Activated naive CD8-positive, alpha-beta T cell treated with anti-CD3 and anti-CD28 coated beads, Interleukin-2, amount 10 ng/mL, durations not matched to agents 7 days and 5 days (primary cell): ENCODE results near the gene AQP2. TPM values are rescaled to one million over a fixed set of nuclear protein-coding genes. Genes with fewer than 3 reads are reported as not detected.
A peak's percentile ranks its signal among the peaks of the same experiment; 100 is the strongest.

Source experiments
- ATAC-seq: fragments of 150-1000 bp; cut with Tn5 transposase; one replicate; pipeline ENCODE4 v1.10.0; 2021; ENCODE audit warnings: low read depth, moderate library complexity
- POLR2A ChIA-PET: fragments of 350-600 bp; sonication (Branson Sonifier 250); formaldehyde crosslinking; loops from one replicate; lab custom pipeline; 2021; ENCODE audit warnings: antibody characterized with exemption; lab: Charles Lee
- DNase-seq: peaks from one replicate; pipeline ENCODE4 v3.0.0; 2021
- H3K27ac Mint-ChIP-seq: one replicate; pipeline ENCODE4 v1.8.0; 2022; ENCODE audit warnings: mild to moderate bottlenecking, mixed read lengths
- H3K27me3 Mint-ChIP-seq: one replicate; pipeline ENCODE4 v1.8.0; 2022; ENCODE audit warnings: mild to moderate bottlenecking, moderate library complexity, mixed read lengths
- H3K36me3 Mint-ChIP-seq: one replicate; pipeline ENCODE4 v1.8.0; 2021; ENCODE audit warnings: mild to moderate bottlenecking, mixed read lengths
- H3K4me1 Mint-ChIP-seq: one replicate; pipeline ENCODE4 v1.8.0; 2021; ENCODE audit warnings: mixed read lengths
- H3K4me3 Mint-ChIP-seq: one replicate; pipeline ENCODE4 v1.8.0; 2022; ENCODE audit warnings: mild to moderate bottlenecking, moderate library complexity, mixed read lengths
- H3K9me3 Mint-ChIP-seq: one replicate; pipeline ENCODE4 v1.8.0; 2021; ENCODE audit warnings: mixed read lengths
- total RNA-seq, 2 experiments: library from RNA; stranded (reverse); gene quantifications; one replicate each; pipeline ENCODE4 v1.2.3, GENCODE V29; 2021

AQP2 gene
- total RNA-seq, 2 experiments from 2014 or later: not detected

- Mint-ChIP-seq H3K27me3 (peaks cover 8% of the 10 kb centered on the region), H3K27ac (no peak overlapping the region), H3K9me3 (no peaks in the 10 kb centered on the region), H3K36me3 (no peaks in the 10 kb centered on the region), H3K4me3 (no peak overlapping the region), H3K4me1 (no peaks in the 10 kb centered on the region)
- ATAC-seq (no peak), DNase-seq (no peak)
- POLR2A ChIA-PET: interaction anchor here (0.7 kb wide), 1 partner anchor 171 kb away, joined by 5 read pairs; no protein-coding TSS in a partner anchor
Observed at GRCh38 chr12:49939307-49939706, 11.2 kb upstream of the AQP2 start.

GRCh38 chr12:49939707-49940106 lies 10.8 kb upstream of the AQP2 start:
- Mint-ChIP-seq H3K9me3 (no peaks in the 10 kb centered on the region), H3K4me3 (no peak overlapping the region), H3K27me3 (peaks cover 8% of the 10 kb centered on the region), H3K36me3 (no peaks in the 10 kb centered on the region), H3K4me1 (no peaks in the 10 kb centered on the region), H3K27ac (no peak overlapping the region)
- DNase-seq: no peak
- POLR2A ChIA-PET: no interaction called here
- ATAC-seq: no peak

DNA sequence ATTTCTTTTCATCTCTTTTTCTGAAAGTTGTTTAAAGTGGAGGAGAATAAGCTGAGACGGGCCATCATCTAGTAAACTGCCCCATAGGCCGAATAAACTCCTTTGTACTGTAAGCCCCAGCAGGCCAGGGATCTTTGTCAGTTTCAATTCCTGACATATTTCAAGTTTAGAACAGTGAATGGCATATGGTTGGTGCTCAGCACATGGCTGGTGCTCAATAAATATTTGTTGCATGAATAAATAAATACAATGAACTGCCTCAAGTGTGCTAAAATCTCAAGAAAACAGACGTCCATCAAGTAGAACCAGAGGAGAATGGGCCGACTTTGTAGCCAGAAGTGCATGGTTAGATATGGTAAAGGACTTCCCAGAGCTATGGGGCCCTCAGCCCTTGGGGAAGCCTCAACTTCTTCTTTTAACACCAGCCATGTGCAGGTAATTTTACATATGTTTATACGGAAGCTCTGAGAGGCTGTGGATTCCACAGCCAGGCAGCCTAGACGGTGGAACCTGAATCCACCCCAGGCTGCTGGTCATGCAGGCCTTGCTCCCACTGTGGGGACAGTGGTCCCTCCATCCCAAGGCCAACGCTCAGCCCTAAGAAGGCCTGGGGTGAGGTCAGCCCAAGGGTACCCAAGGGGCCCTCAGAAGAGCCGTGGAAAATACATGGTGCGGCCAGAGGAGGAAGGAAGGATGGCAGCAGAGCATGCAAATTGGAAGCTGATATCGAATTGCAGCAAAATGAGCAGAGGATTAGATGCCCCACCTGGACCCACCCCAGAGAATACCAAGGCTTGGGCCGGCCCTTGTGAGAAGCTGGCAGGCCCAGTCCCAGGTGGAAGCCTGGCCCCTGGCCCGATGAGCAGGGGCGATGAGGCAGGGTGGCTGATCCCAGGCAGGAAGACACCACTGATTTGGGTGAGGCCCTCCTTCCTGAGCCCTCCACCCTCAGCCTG lies 8.7 kb upstream of the AQP2 start:
- H3K27me3 Mint-ChIP-seq: peaks cover 5% of the 10 kb centered on the region
- H3K4me3 Mint-ChIP-seq: no peak overlapping the region
- H3K4me1 Mint-ChIP-seq: peaks cover 7% of the 10 kb centered on the region
- POLR2A ChIA-PET: interaction anchor here (0.6 kb wide), 1 partner anchor 89 kb away, joined by 8 read pairs; no protein-coding TSS in a partner anchor
- ATAC-seq (no peak), DNase-seq (peak; percentile 24)
- no peaks in the 10 kb centered on the region for H3K9me3 Mint-ChIP-seq
- H3K27ac Mint-ChIP-seq: no peak overlapping the region
- H3K36me3 Mint-ChIP-seq: no peaks in the 10 kb centered on the region

DNA sequence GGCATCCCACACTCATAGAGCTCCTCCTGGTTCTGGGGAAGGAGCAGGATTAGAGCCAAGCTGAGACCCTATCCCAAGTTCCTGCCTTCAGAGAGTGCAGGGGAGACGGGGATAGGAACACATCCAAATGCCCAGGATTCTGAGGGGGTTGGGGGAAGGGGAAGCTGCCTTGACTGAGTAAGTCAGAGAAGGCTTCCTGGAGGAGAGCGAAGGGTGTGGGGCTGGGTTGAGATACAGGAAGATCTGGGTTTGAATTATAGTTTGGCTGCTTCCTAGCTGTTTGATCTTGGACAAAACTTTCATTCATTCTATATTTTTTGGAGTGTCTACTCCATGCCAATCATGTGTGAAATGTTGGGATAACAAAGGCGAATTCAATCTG lies 8.0 kb upstream of the AQP2 start:
- POLR2A ChIA-PET: no interaction called here
- DNase-seq: no peak
- Mint-ChIP-seq H3K27me3 (peaks cover 4% of the 10 kb centered on the region), H3K4me1 (peaks cover 7% of the 10 kb centered on the region), H3K4me3 (no peak overlapping the region), H3K36me3 (no peaks in the 10 kb centered on the region), H3K27ac (no peak overlapping the region), H3K9me3 (no peaks in the 10 kb centered on the region)
- ATAC-seq: no peak

- no peak overlapping the region for H3K4me3 Mint-ChIP-seq
- H3K27me3 Mint-ChIP-seq: peaks cover 5% of the 10 kb centered on the region
- no peaks in the 10 kb centered on the region for H3K9me3 Mint-ChIP-seq
- no peak for ATAC-seq
- POLR2A ChIA-PET: no interaction called here
- peaks cover 7% of the 10 kb centered on the region for H3K4me1 Mint-ChIP-seq
- no peak overlapping the region for H3K27ac Mint-ChIP-seq
- peak; percentile 15 for DNase-seq
- no peaks in the 10 kb centered on the region for H3K36me3 Mint-ChIP-seq
Observed at GRCh38 chr12:49942921-49943624, 7.5 kb upstream of the AQP2 start.

DNA sequence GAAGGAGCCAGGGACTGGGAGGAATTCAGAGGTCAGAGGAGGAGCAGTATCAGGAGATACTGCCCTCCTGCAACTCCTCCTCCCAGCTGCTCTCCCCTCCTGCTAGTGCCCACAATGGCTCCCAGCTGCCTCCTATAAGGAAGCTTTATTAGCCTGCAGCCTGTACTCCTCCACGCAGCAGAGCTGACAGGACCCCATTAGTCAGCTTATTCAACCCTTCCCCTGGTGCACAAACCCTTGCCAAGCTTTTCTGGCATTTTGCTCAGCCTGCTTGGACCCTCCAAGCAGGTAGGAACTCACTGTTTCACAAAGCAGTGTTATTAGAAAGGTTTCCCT lies 6.9 kb upstream of the AQP2 start:
- H3K27me3 Mint-ChIP-seq: peaks cover 5% of the 10 kb centered on the region
- no peak overlapping the region for H3K27ac Mint-ChIP-seq
- peaks cover 7% of the 10 kb centered on the region for H3K4me1 Mint-ChIP-seq
- no peaks in the 10 kb centered on the region for H3K36me3 Mint-ChIP-seq
- POLR2A ChIA-PET: no interaction called here
- ATAC-seq (no peak), DNase-seq (no peak)
- H3K9me3 Mint-ChIP-seq: no peaks in the 10 kb centered on the region
- no peak overlapping the region for H3K4me3 Mint-ChIP-seq

DNA sequence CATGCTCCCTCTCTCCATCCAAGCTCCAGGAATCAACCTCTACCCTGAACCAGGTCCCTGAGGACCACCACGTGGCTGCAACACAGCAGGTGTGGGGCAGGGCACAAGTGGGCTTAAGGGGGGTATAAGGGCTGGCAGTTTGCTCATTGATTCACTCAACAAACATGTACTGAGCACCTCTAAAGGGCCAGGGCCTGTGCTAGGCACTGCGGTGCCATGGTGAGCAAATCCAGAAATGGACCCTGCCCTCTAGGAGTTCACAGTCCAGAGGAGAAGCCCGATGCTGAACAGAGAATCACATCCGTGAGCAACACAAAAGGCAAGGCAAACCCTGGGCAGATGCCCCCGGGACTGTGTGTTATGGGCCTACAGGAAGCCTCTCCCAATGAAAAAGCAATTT lies 6.5 kb upstream of the AQP2 start:
- DNase-seq (peak; percentile 9), ATAC-seq (no peak)
- Mint-ChIP-seq H3K4me1 (peaks cover 7% of the 10 kb centered on the region), H3K27me3 (peaks cover 5% of the 10 kb centered on the region), H3K36me3 (no peaks in the 10 kb centered on the region), H3K9me3 (no peaks in the 10 kb centered on the region), H3K4me3 (no peak overlapping the region), H3K27ac (no peak overlapping the region)
- POLR2A ChIA-PET: no interaction called here

GRCh38 chr12:49944718-49945117 lies 5.8 kb upstream of the AQP2 start:
- Mint-ChIP-seq H3K4me1 (peaks cover 7% of the 10 kb centered on the region), H3K4me3 (no peak overlapping the region), H3K9me3 (no peaks in the 10 kb centered on the region), H3K36me3 (no peaks in the 10 kb centered on the region), H3K27me3 (peaks cover 5% of the 10 kb centered on the region), H3K27ac (no peak overlapping the region)
- ATAC-seq: no peak
- POLR2A ChIA-PET: interaction anchor here (0.8 to 1.6 kb wide), 2 partner anchors 204 to 222 kb away, joined by 3 to 4 read pairs; partner anchors contain the start of genes CERS5 and TMBIM6
- DNase-seq: peak; percentile 24

GRCh38 chr12:49945394-49946080 lies 5.0 kb upstream of the AQP2 start:
- Mint-ChIP-seq H3K9me3 (no peaks in the 10 kb centered on the region), H3K27ac (peak overlapping the region; percentile 90), H3K4me3 (peak overlapping the region; percentile 81), H3K27me3 (peaks cover 3% of the 10 kb centered on the region), H3K4me1 (peaks cover 7% of the 10 kb centered on the region), H3K36me3 (no peaks in the 10 kb centered on the region)
- POLR2A ChIA-PET: interaction anchor here (0.6 to 1.6 kb wide), 4 partner anchors 14 to 221 kb away, joined by 3 to 4 read pairs (median 4); partner anchors contain the start of genes CERS5 and TMBIM6
- peak; percentile 87 for DNase-seq
- peak; percentile 99 for ATAC-seq

GRCh38 chr12:49946086-49946485 lies 4.5 kb upstream of the AQP2 start:
- peaks cover 3% of the 10 kb centered on the region for H3K27me3 Mint-ChIP-seq
- H3K4me3 Mint-ChIP-seq: no peak overlapping the region
- peaks cover 7% of the 10 kb centered on the region for H3K4me1 Mint-ChIP-seq
- no peak overlapping the region for H3K27ac Mint-ChIP-seq
- ATAC-seq (no peak), DNase-seq (no peak)
- H3K9me3 Mint-ChIP-seq: no peaks in the 10 kb centered on the region
- H3K36me3 Mint-ChIP-seq: no peaks in the 10 kb centered on the region
- POLR2A ChIA-PET: interaction anchor here (0.6 to 1.6 kb wide), 3 partner anchors 14 to 221 kb away, joined by 3 to 4 read pairs (median 3); partner anchors contain the start of gene CERS5

GRCh38 chr12:49946497-49946896 lies 4.0 kb upstream of the AQP2 start:
- peaks cover 3% of the 10 kb centered on the region for H3K27me3 Mint-ChIP-seq
- H3K9me3 Mint-ChIP-seq: no peaks in the 10 kb centered on the region
- DNase-seq (no peak), ATAC-seq (no peak)
- H3K4me3 Mint-ChIP-seq: no peak overlapping the region
- peaks cover 7% of the 10 kb centered on the region for H3K4me1 Mint-ChIP-seq
- POLR2A ChIA-PET: interaction anchor here (0.6 kb wide), 1 partner anchor 166 kb away, joined by 3 read pairs; no protein-coding TSS in a partner anchor
- H3K36me3 Mint-ChIP-seq: no peaks in the 10 kb centered on the region
- H3K27ac Mint-ChIP-seq: no peak overlapping the region

DNA sequence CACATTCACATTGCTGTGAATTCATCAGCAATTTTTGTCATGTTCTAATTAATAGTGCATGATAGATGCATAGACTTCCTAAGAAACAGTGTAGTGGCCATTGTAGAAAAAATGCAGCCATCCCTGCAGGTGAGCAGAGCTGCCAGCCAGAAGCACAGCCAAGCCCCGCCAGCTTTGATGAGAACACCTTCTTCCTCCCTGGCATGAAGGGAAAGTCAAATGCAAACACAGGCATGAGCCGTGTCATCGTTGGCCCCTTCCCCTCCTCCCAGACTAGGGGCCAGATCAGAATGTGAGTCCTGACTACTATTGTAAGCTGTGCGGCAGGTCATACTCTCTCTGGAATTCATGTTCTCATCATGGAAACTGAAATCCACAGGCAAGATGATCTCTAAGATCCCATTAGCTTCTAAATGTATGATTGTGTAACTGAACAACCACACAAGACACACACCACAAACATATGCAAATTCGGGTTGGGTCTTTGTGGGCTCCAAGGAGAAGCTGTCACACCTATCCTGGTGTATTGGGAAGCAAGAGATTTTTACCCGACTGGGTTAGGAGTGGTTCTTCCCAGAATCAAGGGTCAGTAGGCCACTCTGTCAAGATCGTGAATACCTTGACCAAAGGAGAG lies 2.8 kb upstream of the AQP2 start:
- no peaks in the 10 kb centered on the region for H3K36me3 Mint-ChIP-seq
- H3K4me1 Mint-ChIP-seq: peaks cover 7% of the 10 kb centered on the region
- POLR2A ChIA-PET: no interaction called here
- H3K27ac Mint-ChIP-seq: no peak overlapping the region
- H3K9me3 Mint-ChIP-seq: no peaks in the 10 kb centered on the region
- no peak for ATAC-seq
- no peak overlapping the region for H3K4me3 Mint-ChIP-seq
- H3K27me3 Mint-ChIP-seq: peaks cover 3% of the 10 kb centered on the region
- peak; percentile 21 for DNase-seq
